Keratinocyte (primary cell): Measurements from ENCODE around the gene TDRKH.

ENCODE experiments used
- EZH2 ChIP-seq: IDR thresholded peaks from one replicate; pipeline ENCODE4 v1.6.1; 2012; ENCODE audit warnings: inconsistent platforms, mild to moderate bottlenecking, low read length, moderate library complexity
- TF ChIP-seq, protein P1 (sequence below), 3 experiments: IDR thresholded peaks in 1 of 3; conservative IDR thresholded peaks in 1 of 3; optimal IDR thresholded peaks in 1 of 3; 2 replicates in 2 of 3; 3 replicates in 1 of 3; pipeline versions ENCODE3 to v1.5.1; 2011; ENCODE audit warnings: low read length in 3 of 3, mild to moderate bottlenecking in 3 of 3, moderate library complexity in 2 of 3, control low read depth in 1 of 3, inconsistent platforms in 1 of 3; ENCODE audit not compliant: insufficient read depth in 2 of 3; ENCODE audit errors: extremely low read depth in 1 of 3

DNA sequence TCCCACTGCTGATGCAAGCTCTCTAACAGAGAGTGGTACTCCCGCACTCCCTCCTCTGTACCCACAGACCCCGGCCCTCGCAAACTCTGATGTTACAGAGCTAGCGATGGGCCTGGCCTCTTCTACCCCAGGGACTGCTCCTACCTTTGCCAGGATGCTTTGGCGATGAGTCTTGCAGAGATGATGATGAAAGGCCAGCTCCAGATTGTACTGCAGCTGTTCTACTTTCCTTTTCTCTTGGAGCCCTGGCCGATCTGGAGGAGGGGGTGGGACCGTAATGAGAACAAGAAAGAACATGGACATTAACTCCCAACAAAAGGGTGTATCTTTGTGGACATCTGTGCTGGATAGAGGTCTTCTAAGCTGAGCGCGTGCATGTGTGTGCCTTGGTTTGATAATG lies 20.9 kb upstream of the TDRKH start:
- TF ChIP-seq, protein P1, sequence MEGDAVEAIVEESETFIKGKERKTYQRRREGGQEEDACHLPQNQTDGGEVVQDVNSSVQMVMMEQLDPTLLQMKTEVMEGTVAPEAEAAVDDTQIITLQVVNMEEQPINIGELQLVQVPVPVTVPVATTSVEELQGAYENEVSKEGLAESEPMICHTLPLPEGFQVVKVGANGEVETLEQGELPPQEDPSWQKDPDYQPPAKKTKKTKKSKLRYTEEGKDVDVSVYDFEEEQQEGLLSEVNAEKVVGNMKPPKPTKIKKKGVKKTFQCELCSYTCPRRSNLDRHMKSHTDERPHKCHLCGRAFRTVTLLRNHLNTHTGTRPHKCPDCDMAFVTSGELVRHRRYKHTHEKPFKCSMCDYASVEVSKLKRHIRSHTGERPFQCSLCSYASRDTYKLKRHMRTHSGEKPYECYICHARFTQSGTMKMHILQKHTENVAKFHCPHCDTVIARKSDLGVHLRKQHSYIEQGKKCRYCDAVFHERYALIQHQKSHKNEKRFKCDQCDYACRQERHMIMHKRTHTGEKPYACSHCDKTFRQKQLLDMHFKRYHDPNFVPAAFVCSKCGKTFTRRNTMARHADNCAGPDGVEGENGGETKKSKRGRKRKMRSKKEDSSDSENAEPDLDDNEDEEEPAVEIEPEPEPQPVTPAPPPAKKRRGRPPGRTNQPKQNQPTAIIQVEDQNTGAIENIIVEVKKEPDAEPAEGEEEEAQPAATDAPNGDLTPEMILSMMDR (optimal IDR thresholded peaks at IDR 0.05 in 1 of 3, IDR thresholded peaks at IDR 0.05 in 1 of 3, conservative IDR thresholded peaks at IDR 0.05 in 1 of 3; ENCODE audit: extremely low read depth in 1 of 3, insufficient read depth in 2 of 3, low read length in 3 of 3) = no peak
- no peak for TF ChIP-seq EZH2
